DND-41 (cell line): ENCODE results near the gene SNRNP70.

Experiments used
- EZH2 ChIP-seq: IDR thresholded peaks from 3 replicates; pipeline ENCODE4 v1.6.1; 2012; ENCODE audit warnings: borderline replicate concordance, low read depth, mild to moderate bottlenecking, moderate library complexity, low read length, inconsistent platforms; ENCODE audit not compliant: severe bottlenecking
- TF ChIP-seq, protein P1 (sequence below): IDR thresholded peaks from 2 replicates; pipeline ENCODE4 v1.5.1; 2012; ENCODE audit warnings: borderline replicate concordance, low read length, moderate library complexity, mild to moderate bottlenecking; ENCODE audit not compliant: poor library complexity, severe bottlenecking; ENCODE audit errors: extremely low read depth

DNA sequence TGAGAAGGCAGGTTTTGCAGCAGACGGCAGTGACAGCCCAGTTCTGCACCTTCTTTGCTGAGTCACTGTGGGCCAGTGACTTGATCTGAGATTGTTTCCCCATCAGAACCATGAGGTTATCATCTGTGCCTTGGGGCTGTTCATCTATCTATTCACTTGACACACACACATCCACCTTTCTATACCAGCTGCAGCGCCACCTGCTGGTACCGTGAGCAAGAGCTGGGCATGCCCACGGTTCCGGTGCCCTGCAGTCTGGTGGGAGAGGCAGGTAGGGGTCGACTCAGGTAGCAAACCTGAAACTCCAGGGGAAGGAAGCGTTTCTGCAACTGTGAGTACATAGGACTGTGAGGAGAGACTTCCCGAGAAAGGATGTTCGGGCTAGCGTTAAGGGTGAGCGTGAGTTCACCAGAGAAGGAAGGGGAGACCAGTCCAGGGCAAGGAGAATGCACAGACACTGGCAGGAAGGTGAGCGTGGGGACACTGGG lies 21.4 kb downstream of the SNRNP70 start:
- no peak for TF ChIP-seq EZH2
- TF ChIP-seq, protein P1, sequence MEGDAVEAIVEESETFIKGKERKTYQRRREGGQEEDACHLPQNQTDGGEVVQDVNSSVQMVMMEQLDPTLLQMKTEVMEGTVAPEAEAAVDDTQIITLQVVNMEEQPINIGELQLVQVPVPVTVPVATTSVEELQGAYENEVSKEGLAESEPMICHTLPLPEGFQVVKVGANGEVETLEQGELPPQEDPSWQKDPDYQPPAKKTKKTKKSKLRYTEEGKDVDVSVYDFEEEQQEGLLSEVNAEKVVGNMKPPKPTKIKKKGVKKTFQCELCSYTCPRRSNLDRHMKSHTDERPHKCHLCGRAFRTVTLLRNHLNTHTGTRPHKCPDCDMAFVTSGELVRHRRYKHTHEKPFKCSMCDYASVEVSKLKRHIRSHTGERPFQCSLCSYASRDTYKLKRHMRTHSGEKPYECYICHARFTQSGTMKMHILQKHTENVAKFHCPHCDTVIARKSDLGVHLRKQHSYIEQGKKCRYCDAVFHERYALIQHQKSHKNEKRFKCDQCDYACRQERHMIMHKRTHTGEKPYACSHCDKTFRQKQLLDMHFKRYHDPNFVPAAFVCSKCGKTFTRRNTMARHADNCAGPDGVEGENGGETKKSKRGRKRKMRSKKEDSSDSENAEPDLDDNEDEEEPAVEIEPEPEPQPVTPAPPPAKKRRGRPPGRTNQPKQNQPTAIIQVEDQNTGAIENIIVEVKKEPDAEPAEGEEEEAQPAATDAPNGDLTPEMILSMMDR, result peak; percentile 91
